Sigmoid colon (tissue), 4 donors: ENCODE measurements around the gene ZC3H15.

Experiments used
- CTCF ChIP-seq, 4 experiments: fragments of 450-650 bp in 3 of 4; fragments of 200-600 bp in 1 of 4; IDR thresholded peaks; one replicate each; pipeline ENCODE4 v1.5.1; 2016 to 2019; ENCODE audit warnings: antibody characterized with exemption in 4 of 4, mild to moderate bottlenecking in 3 of 4, moderate library complexity in 2 of 4
- EP300 ChIP-seq, 4 donors: sonication (generic); formaldehyde crosslinking; IDR thresholded peaks; one replicate each; pipeline ENCODE4 v1.6.1; 2017; ENCODE audit warnings: antibody characterized with exemption in 4 of 4
- POLR2A ChIP-seq, 2 donors: fragments of 450-650 bp; IDR thresholded peaks; one replicate each; pipeline ENCODE4 v1.6.1; 2016; ENCODE audit warnings: antibody characterized with exemption in 2 of 2, mild to moderate bottlenecking in 2 of 2, moderate library complexity in 2 of 2
- POLR2AphosphoS5 ChIP-seq, 4 donors: sonication (generic); formaldehyde crosslinking; IDR thresholded peaks; one replicate each; pipeline ENCODE4 v1.6.1; 2017; ENCODE audit warnings: antibody characterized with exemption in 4 of 4

GRCh38 chr2:186459009-186459408 is 27.1 kb upstream of the ZC3H15 start:
- TF ChIP-seq CTCF (IDR thresholded peaks at IDR 0.05) (no peak), EP300 (IDR thresholded peaks at IDR 0.05) (no peak), POLR2AphosphoS5 (IDR thresholded peaks at IDR 0.05) (no peak), POLR2A (IDR thresholded peaks at IDR 0.05) (no peak)
